NCI-H82 treated with DMSO at 0.1 percent for 48 hours (cell line): Measurements from ENCODE around the gene KDELR3.

Experiments
- DNase-seq: peaks from one replicate; lab custom pipeline; 2025; ENCODE audit not compliant: unreplicated experiment; lab: John Stamatoyannopoulos, UW

The KDELR3 gene

GRCh38 chr22:38510416-38510970, 42.6 kb downstream of the KDELR3 start:
- DNase-seq, result no peak

GRCh38 chr22:38513063-38513462, 45.2 kb downstream of the KDELR3 start:
- no peak for DNase-seq

- no peak for DNase-seq
Measured at GRCh38 chr22:38518620-38519019, 50.7 kb downstream of the KDELR3 start.

- no peak for DNase-seq
Measured at GRCh38 chr22:38519453-38520250, 51.8 kb downstream of the KDELR3 start.

- DNase-seq, result no peak
Measured at GRCh38 chr22:38523029-38523428, 55.1 kb downstream of the KDELR3 start.

GRCh38 chr22:38523479-38523878, 55.6 kb downstream of the KDELR3 start:
- DNase-seq, result no peak

GRCh38 chr22:38524429-38524828, 56.5 kb downstream of the KDELR3 start:
- DNase-seq, result no peak

GRCh38 chr22:38531251-38531938, 63.5 kb downstream of the KDELR3 start:
- no peak for DNase-seq
